22Rv1 (cell line): Measurements from ENCODE around the gene RAD52.

Experiments used
- CTCF ChIP-seq: fragments of 450-650 bp; IDR thresholded peaks from 2 replicates; pipeline ENCODE4 v1.5.1; 2017; ENCODE audit warnings: mild to moderate bottlenecking
- ZFX ChIP-seq: fragments of 450-650 bp; IDR thresholded peaks from 2 replicates; pipeline ENCODE4 v1.6.1; 2017; ENCODE audit warnings: antibody characterized with exemption, borderline replicate concordance

- no peak for TF ChIP-seq CTCF
- TF ChIP-seq ZFX: no peak
Observed at GRCh38 chr12:992647-993046, 43.2 kb upstream of the RAD52 start.
